Ishikawa (cell line): ENCODE data around the gene GET4.

Experiments used
- CEBPB ChIP-seq: IDR thresholded peaks from 2 replicates; pipeline ENCODE4 v1.6.1; 2012
- CREB1 ChIP-seq: IDR thresholded peaks from 2 replicates; pipeline ENCODE4 v1.6.1; 2012; ENCODE audit warnings: low read depth
- EGR1 ChIP-seq: IDR thresholded peaks from 2 replicates; pipeline ENCODE4 v1.6.1; 2012
- EP300 ChIP-seq: IDR thresholded peaks from 2 replicates; pipeline ENCODE4 v1.6.1; 2012; ENCODE audit warnings: borderline replicate concordance
- FOXM1 ChIP-seq: IDR thresholded peaks from 2 replicates; pipeline ENCODE4 v1.6.1; 2012; ENCODE audit warnings: low read depth, borderline replicate concordance
- NFIC ChIP-seq: IDR thresholded peaks from 2 replicates; pipeline ENCODE4 v1.6.1; 2012
- RAD21 ChIP-seq: IDR thresholded peaks from 2 replicates; pipeline ENCODE4 v1.6.1; 2012; ENCODE audit warnings: low read depth
- TAF1 ChIP-seq: IDR thresholded peaks from 2 replicates; pipeline ENCODE4 v1.6.1; 2012; ENCODE audit warnings: low read depth, mild to moderate bottlenecking
- TEAD4 ChIP-seq: IDR thresholded peaks from 2 replicates; pipeline ENCODE4 v1.6.1; 2012
- YY1 ChIP-seq: IDR thresholded peaks from 2 replicates; pipeline ENCODE4 v1.6.1; 2012; ENCODE audit warnings: low read depth
- ZBTB7A ChIP-seq: IDR thresholded peaks from 2 replicates; pipeline ENCODE4 v1.6.1; 2012; ENCODE audit warnings: low read depth
- TF ChIP-seq, protein P1 (sequence below): IDR thresholded peaks from 2 replicates; pipeline ENCODE4 v1.6.1; 2012
- TF ChIP-seq, protein P2 (sequence below): IDR thresholded peaks from 2 replicates; pipeline ENCODE4 v1.6.1; 2012; ENCODE audit warnings: low read depth, mild to moderate bottlenecking
- TF ChIP-seq, protein P3 (sequence below): IDR thresholded peaks from 2 replicates; pipeline ENCODE4 v1.6.1; 2012

- TF ChIP-seq FOXM1 (no peak), EGR1 (no peak), TAF1 (no peak), TEAD4 (no peak), NFIC (no peak), ZBTB7A (no peak), EP300 (no peak), RAD21 (peak; percentile 40; the same call in 1 of the 2 replicates), CREB1 (no peak), YY1 (no peak), CEBPB (no peak)
- TF ChIP-seq, protein P1, sequence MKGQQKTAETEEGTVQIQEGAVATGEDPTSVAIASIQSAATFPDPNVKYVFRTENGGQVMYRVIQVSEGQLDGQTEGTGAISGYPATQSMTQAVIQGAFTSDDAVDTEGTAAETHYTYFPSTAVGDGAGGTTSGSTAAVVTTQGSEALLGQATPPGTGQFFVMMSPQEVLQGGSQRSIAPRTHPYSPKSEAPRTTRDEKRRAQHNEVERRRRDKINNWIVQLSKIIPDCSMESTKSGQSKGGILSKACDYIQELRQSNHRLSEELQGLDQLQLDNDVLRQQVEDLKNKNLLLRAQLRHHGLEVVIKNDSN, result no peak
- TF ChIP-seq, protein P2, sequence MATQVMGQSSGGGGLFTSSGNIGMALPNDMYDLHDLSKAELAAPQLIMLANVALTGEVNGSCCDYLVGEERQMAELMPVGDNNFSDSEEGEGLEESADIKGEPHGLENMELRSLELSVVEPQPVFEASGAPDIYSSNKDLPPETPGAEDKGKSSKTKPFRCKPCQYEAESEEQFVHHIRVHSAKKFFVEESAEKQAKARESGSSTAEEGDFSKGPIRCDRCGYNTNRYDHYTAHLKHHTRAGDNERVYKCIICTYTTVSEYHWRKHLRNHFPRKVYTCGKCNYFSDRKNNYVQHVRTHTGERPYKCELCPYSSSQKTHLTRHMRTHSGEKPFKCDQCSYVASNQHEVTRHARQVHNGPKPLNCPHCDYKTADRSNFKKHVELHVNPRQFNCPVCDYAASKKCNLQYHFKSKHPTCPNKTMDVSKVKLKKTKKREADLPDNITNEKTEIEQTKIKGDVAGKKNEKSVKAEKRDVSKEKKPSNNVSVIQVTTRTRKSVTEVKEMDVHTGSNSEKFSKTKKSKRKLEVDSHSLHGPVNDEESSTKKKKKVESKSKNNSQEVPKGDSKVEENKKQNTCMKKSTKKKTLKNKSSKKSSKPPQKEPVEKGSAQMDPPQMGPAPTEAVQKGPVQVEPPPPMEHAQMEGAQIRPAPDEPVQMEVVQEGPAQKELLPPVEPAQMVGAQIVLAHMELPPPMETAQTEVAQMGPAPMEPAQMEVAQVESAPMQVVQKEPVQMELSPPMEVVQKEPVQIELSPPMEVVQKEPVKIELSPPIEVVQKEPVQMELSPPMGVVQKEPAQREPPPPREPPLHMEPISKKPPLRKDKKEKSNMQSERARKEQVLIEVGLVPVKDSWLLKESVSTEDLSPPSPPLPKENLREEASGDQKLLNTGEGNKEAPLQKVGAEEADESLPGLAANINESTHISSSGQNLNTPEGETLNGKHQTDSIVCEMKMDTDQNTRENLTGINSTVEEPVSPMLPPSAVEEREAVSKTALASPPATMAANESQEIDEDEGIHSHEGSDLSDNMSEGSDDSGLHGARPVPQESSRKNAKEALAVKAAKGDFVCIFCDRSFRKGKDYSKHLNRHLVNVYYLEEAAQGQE, result no peak
- TF ChIP-seq, protein P3, sequence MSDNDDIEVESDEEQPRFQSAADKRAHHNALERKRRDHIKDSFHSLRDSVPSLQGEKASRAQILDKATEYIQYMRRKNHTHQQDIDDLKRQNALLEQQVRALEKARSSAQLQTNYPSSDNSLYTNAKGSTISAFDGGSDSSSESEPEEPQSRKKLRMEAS, result no peak
Observed at GRCh38 chr7:836429-836828, 39.9 kb upstream of the GET4 start.
